Neural progenitor cell (in vitro differentiated cells): ENCODE measurements around the gene GABBR2. TPM values are rescaled to one million over a fixed set of nuclear protein-coding genes. Genes with fewer than 3 reads are reported as not detected.

ENCODE experiments used
- DNase-seq: peaks from one replicate; pipeline ENCODE4 v3.0.0-alpha.2; 2016; ENCODE audit warnings: low spot score
- H2AFZ ChIP-seq: fragments of 200-600 bp; sonication (generic); replicated peaks from 2 replicates; pipeline ENCODE4 v1.6.1; 2016; ENCODE audit warnings: antibody characterized with exemption
- H3F3A ChIP-seq: fragments of 200-600 bp; sonication (generic); 2 replicates; pipeline ENCODE4 v1.6.1; 2016; ENCODE audit warnings: antibody characterized with exemption, low read depth
- H3K27ac ChIP-seq: fragments of 200-600 bp; sonication (generic); 2 replicates; pipeline ENCODE4 v1.5.1; 2016; ENCODE audit warnings: mild to moderate bottlenecking
- H3K27me3 ChIP-seq: fragments of 200-600 bp; sonication (generic); 2 replicates; pipeline ENCODE4 v1.6.1; 2016; ENCODE audit warnings: mild to moderate bottlenecking, moderate library complexity
- H3K36me3 ChIP-seq: fragments of 200-600 bp; sonication (generic); 2 replicates; pipeline ENCODE4 v1.5.1; 2016
- H3K4me1 ChIP-seq: fragments of 200-600 bp; sonication (generic); 2 replicates; pipeline ENCODE4 v1.6.1; 2016; ENCODE audit warnings: mixed run types
- H3K4me2 ChIP-seq: fragments of 200-600 bp; sonication (generic); 2 replicates; pipeline ENCODE4 v1.6.1; 2016
- H3K4me3 ChIP-seq: fragments of 200-600 bp; sonication (generic); 2 replicates; pipeline ENCODE4 v1.5.1; 2016
- H3K79me2 ChIP-seq: fragments of 200-600 bp; sonication (generic); 2 replicates; pipeline ENCODE4 v1.6.1; 2016; ENCODE audit warnings: low read depth
- H3K9ac ChIP-seq: fragments of 200-600 bp; sonication (generic); 2 replicates; pipeline ENCODE4 v1.6.1; 2016
- H3K9me3 ChIP-seq: fragments of 200-600 bp; sonication (generic); 2 replicates; pipeline ENCODE4 v1.5.1; 2016; ENCODE audit warnings: low read depth
- H4K20me1 ChIP-seq: fragments of 200-600 bp; sonication (generic); 2 replicates; pipeline ENCODE4 v1.6.1; 2016; ENCODE audit warnings: low read depth
- H3K27ac Mint-ChIP-seq: 3 replicates; pipeline ENCODE4 v1.8.0; 2021; ENCODE audit warnings: mixed read lengths
- H3K27me3 Mint-ChIP-seq: 2 replicates; pipeline ENCODE4 v1.8.0; 2022; ENCODE audit warnings: low read depth, mild to moderate bottlenecking, inconsistent platforms, moderate library complexity, mixed read lengths; ENCODE audit not compliant: insufficient read depth
- H3K36me3 Mint-ChIP-seq: 3 replicates; pipeline ENCODE4 v1.8.0; 2021; ENCODE audit warnings: mixed read lengths
- H3K4me1 Mint-ChIP-seq: 3 replicates; pipeline ENCODE4 v1.8.0; 2021; ENCODE audit warnings: mixed read lengths
- H3K4me3 Mint-ChIP-seq: 3 replicates; pipeline ENCODE4 v1.8.0; 2021; ENCODE audit warnings: mild to moderate bottlenecking, moderate library complexity, mixed read lengths
- H3K9me3 Mint-ChIP-seq: 3 replicates; pipeline ENCODE4 v1.8.0; 2020; ENCODE audit warnings: mixed read lengths
- EZH2 ChIP-seq: fragments of 200-600 bp; sonication (generic); IDR thresholded peaks from 2 replicates; pipeline ENCODE4 v1.6.1; 2017; ENCODE audit warnings: antibody characterized with exemption, mild to moderate bottlenecking, moderate library complexity
- EZH2phosphoT487 ChIP-seq: fragments of 200-600 bp; sonication (generic); IDR thresholded peaks from 2 replicates; pipeline ENCODE4 v1.6.1; 2017; ENCODE audit warnings: antibody characterized with exemption
- total RNA-seq: library from RNA; depleted of rRNA; stranded (reverse); fragments of >200 nt; gene quantifications from 2 replicates; pipeline ENCODE4 v1.2.3, GENCODE V29; 2015; ENCODE audit warnings: low replicate concordance
- TF ChIP-seq, protein P1 (sequence below): fragments of 200-600 bp; sonication (generic); IDR thresholded peaks from 2 replicates; pipeline ENCODE4 v1.5.1; 2017; ENCODE audit warnings: antibody characterized with exemption, mild to moderate bottlenecking

The GABBR2 gene
- total RNA-seq, 1 donor from 2014 or later, result not detected

DNA sequence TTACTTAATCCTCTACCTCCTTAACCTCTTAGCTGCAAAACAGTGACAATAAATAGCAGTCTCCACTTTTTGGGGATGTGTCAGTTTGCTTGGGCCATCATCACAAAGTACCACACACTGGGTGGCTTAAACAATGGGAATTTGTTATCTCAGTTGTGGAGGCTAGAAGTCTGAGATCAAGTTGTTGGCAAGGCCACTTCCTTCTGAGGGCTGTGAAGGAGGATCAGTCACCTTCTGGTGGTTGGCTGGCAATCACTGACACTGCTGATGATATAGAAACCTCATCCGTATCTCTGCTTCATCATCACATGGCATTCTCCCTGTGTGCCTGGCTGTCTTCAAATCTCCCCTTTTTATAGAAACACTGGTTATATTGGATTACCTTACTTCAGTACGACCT is 266.2 kb downstream of the GABBR2 start:
- Histone ChIP-seq H3F3A (no peaks in the 10 kb centered on the region), H2AFZ (no peak overlapping the region), H3K9ac (no peak overlapping the region), H3K27me3 (no peaks in the 10 kb centered on the region), H3K79me2 (no peaks in the 10 kb centered on the region), H4K20me1 (no peaks in the 10 kb centered on the region), H3K4me3 (no peak overlapping the region), H3K27ac (no peak overlapping the region), H3K4me1 (peaks cover 3% of the 10 kb centered on the region), H3K4me2 (no peak overlapping the region), H3K36me3 (no peaks in the 10 kb centered on the region), H3K9me3 (no peaks in the 10 kb centered on the region)
- Mint-ChIP-seq H3K36me3 (no peaks in the 10 kb centered on the region), H3K4me1 (no peaks in the 10 kb centered on the region), H3K27me3 (peaks cover 4% of the 10 kb centered on the region), H3K9me3 (no peaks in the 10 kb centered on the region), H3K4me3 (no peak overlapping the region), H3K27ac (no peak overlapping the region)
- TF ChIP-seq, protein P1, sequence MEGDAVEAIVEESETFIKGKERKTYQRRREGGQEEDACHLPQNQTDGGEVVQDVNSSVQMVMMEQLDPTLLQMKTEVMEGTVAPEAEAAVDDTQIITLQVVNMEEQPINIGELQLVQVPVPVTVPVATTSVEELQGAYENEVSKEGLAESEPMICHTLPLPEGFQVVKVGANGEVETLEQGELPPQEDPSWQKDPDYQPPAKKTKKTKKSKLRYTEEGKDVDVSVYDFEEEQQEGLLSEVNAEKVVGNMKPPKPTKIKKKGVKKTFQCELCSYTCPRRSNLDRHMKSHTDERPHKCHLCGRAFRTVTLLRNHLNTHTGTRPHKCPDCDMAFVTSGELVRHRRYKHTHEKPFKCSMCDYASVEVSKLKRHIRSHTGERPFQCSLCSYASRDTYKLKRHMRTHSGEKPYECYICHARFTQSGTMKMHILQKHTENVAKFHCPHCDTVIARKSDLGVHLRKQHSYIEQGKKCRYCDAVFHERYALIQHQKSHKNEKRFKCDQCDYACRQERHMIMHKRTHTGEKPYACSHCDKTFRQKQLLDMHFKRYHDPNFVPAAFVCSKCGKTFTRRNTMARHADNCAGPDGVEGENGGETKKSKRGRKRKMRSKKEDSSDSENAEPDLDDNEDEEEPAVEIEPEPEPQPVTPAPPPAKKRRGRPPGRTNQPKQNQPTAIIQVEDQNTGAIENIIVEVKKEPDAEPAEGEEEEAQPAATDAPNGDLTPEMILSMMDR, result no peak
- TF ChIP-seq EZH2phosphoT487 (no peak), EZH2 (no peak)
- no peak for DNase-seq

DNA sequence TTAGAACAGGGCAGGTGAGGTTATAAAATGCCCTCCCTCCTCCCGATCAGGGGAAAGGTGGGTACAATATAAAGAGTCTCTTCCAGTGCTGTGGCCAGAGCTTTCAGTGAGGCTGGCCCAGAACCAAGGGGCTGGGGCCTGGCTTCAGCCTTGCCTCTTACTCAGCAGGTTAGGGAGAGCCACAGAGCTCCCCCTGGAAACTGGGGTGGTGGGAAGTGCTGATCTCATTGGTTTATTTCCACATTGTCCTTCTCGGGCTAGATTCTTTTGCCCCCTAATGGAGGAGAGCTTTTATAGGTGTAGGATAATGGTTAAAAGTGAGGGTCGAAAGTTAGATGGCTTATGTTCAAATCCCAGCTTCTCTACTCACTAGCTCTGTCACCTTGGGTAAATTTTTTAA is 266.6 kb downstream of the GABBR2 start:
- Mint-ChIP-seq H3K27me3 (peaks cover 4% of the 10 kb centered on the region), H3K4me1 (no peaks in the 10 kb centered on the region), H3K36me3 (no peaks in the 10 kb centered on the region), H3K4me3 (no peak overlapping the region), H3K27ac (no peak overlapping the region), H3K9me3 (no peaks in the 10 kb centered on the region)
- Histone ChIP-seq H3K27me3 (no peaks in the 10 kb centered on the region), H3K4me2 (no peak overlapping the region), H3K79me2 (no peaks in the 10 kb centered on the region), H3K36me3 (no peaks in the 10 kb centered on the region), H3K4me1 (peaks cover 3% of the 10 kb centered on the region), H3K4me3 (no peak overlapping the region), H3K9me3 (no peaks in the 10 kb centered on the region), H4K20me1 (no peaks in the 10 kb centered on the region), H3F3A (no peaks in the 10 kb centered on the region), H3K27ac (no peak overlapping the region), H3K9ac (no peak overlapping the region), H2AFZ (no peak overlapping the region)
- TF ChIP-seq EZH2phosphoT487, result no peak
- no peak for TF ChIP-seq EZH2
- TF ChIP-seq, protein P1, result no peak
- DNase-seq, result peak; percentile 11

DNA sequence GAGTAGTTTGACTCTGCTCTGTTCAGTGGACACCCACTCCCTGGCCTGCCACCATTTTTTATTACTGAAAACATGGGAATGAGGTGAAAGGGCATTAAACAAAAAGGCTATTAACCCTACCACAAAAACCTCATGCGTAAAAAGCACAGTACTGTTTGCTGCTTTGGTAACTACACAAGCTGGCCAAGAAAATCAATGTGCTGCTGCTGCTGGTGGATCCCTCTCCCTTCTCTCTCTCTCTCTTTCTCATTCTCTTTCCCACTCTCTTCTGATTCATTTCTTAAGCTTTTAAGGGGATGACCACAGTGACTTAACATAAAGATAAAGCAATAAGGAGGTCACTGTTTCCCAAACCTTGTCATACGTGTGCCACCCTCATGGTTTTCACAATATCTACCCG is 270.1 kb downstream of the GABBR2 start:
- no peak overlapping the region for H3K4me3 Mint-ChIP-seq
- TF ChIP-seq, protein P1, result no peak
- TF ChIP-seq EZH2 (no peak), EZH2phosphoT487 (no peak)
- H3K4me1 Mint-ChIP-seq, result no peaks in the 10 kb centered on the region

More for the DNA sequence above, 270.1 kb downstream of the GABBR2 start:
- Mint-ChIP-seq H3K27me3 (peaks cover 3% of the 10 kb centered on the region), H3K36me3 (no peaks in the 10 kb centered on the region), H3K27ac (no peak overlapping the region), H3K9me3 (no peaks in the 10 kb centered on the region)
- no peak overlapping the region for H2AFZ ChIP-seq
- no peaks in the 10 kb centered on the region for H3K79me2 ChIP-seq
- DNase-seq, result no peak
- no peaks in the 10 kb centered on the region for H3K9me3 ChIP-seq
- no peaks in the 10 kb centered on the region for H3F3A ChIP-seq
- H3K4me3 ChIP-seq, result no peak overlapping the region
- no peak overlapping the region for H3K9ac ChIP-seq
- peaks cover 3% of the 10 kb centered on the region for H3K4me1 ChIP-seq
- no peak overlapping the region for H3K27ac ChIP-seq
- no peak overlapping the region for H3K4me2 ChIP-seq
- no peaks in the 10 kb centered on the region for H3K27me3 ChIP-seq
- H3K36me3 ChIP-seq, result no peaks in the 10 kb centered on the region
- H4K20me1 ChIP-seq, result no peaks in the 10 kb centered on the region
